HepG2 (cell line): ENCODE data around the gene RBP3. TPM values are rescaled to one million over a fixed set of nuclear protein-coding genes. Genes with fewer than 3 reads are reported as not detected.

Experiments used
- ATAC-seq: fragments of 200-7000 bp; cut with Tn5 transposase; 3 replicates; pipeline ENCODE4 v1.9.1; 2020; ENCODE audit warnings: mild to moderate bottlenecking, moderate library complexity
- BruUV-seq: library from RNA; stranded (reverse); fragments of 400-500 nt; replicated peaks from 2 replicates; lab custom pipeline; 2021; lab: Mats Ljungman, UMichigan
- CTCF ChIA-PET: fragments of 300-600 bp; formaldehyde crosslinking; extraction: SDS; loops from one replicate; lab custom pipeline; 2021; ENCODE audit warnings: low total read pairs, inconsistent platforms, low intra/inter-chr PET ratio; lab: Yijun Ruan, JAX
- POLR2A ChIA-PET: fragments of 350-600 bp; sonication (Branson Sonifier 250); formaldehyde crosslinking; loops from one replicate; lab custom pipeline; 2020; ENCODE audit warnings: antibody characterized with exemption, inconsistent platforms; lab: Yijun Ruan, JAX
- DNase-seq: peaks from one replicate; pipeline ENCODE4 v3.0.0-alpha.2; 2015; ENCODE audit warnings: low spot score
- FAIRE-seq: peaks from 3 replicates; lab custom pipeline; 2011; peaks lifted over from hg19 to GRCh38; lab: Jason Lieb, UNC
- H2AFZ ChIP-seq: one replicate; pipeline ENCODE4 v1.6.1; 2011; ENCODE audit warnings: low read length, inconsistent platforms
- H3K27ac ChIP-seq: fragments of 300-600 bp; 3 replicates; pipeline ENCODE4 v1.8.0; 2011; ENCODE audit warnings: mixed run types, mild to moderate bottlenecking, mixed read lengths, low read length, inconsistent platforms; ENCODE audit not compliant: insufficient read depth; ENCODE audit errors: extremely low read length
- H3K27me3 ChIP-seq, 2 experiments: fragments of 200-600 bp in 1 of 2; 2 replicates in 1 of 2; 3 replicates in 1 of 2; pipeline versions ENCODE4 v1.6.0 to v1.8.0; 2011; ENCODE audit warnings: low read length in 2 of 2, mild to moderate bottlenecking in 2 of 2, moderate library complexity in 2 of 2, inconsistent platforms in 1 of 2; ENCODE audit not compliant: insufficient read depth in 2 of 2, control insufficient read depth in 1 of 2
- H3K36me3 ChIP-seq, 2 experiments: fragments of 200-600 bp in 1 of 2; replicated peaks in 1 of 2; 2 replicates in 1 of 2; 3 replicates in 1 of 2; pipeline versions ENCODE4 v1.5.1 to v1.8.0; 2011; ENCODE audit warnings: low read length in 2 of 2, inconsistent platforms in 1 of 2; ENCODE audit not compliant: insufficient read depth in 2 of 2, control insufficient read depth in 1 of 2
- H3K4me1 ChIP-seq: 2 replicates; pipeline ENCODE4 v1.5.1; 2012; ENCODE audit warnings: low read length, inconsistent platforms; ENCODE audit not compliant: insufficient read depth
- H3K4me2 ChIP-seq: 2 replicates; pipeline ENCODE4 v1.6.0; 2011; ENCODE audit warnings: low read depth, low read length, inconsistent platforms
- H3K4me3 ChIP-seq, 3 experiments: fragments of 200-600 bp in 1 of 3; sonication (generic), shearing (Covaris generic) in 1 of 3; replicated peaks in 1 of 3; 2 replicates each; pipeline ENCODE4 v1.5.1; 2011 to 2016; ENCODE audit warnings: low read length in 3 of 3, inconsistent platforms in 2 of 3, low read depth in 2 of 3, mild to moderate bottlenecking in 2 of 3, control low read depth in 1 of 3, mixed read lengths in 1 of 3; ENCODE audit not compliant: insufficient read depth in 1 of 3
- H3K79me2 ChIP-seq: one replicate; pipeline ENCODE4 v1.6.1; 2011; ENCODE audit warnings: low read length, inconsistent platforms; ENCODE audit not compliant: insufficient read depth
- H3K9ac ChIP-seq: 2 replicates; pipeline ENCODE4 v1.6.0; 2011; ENCODE audit warnings: mild to moderate bottlenecking, low read depth, low read length, inconsistent platforms; ENCODE audit not compliant: insufficient read depth
- H3K9me3 ChIP-seq: 2 replicates; pipeline ENCODE4 v1.5.1; 2012; ENCODE audit warnings: mild to moderate bottlenecking, low read length
- H4K20me1 ChIP-seq: 2 replicates; pipeline ENCODE4 v1.6.0; 2011; ENCODE audit warnings: inconsistent platforms, mild to moderate bottlenecking, low read length, moderate library complexity; ENCODE audit not compliant: insufficient read depth
- FLYWCH1 ChIP-seq: sonication (generic); formaldehyde crosslinking; IDR thresholded peaks from 2 replicates; pipeline ENCODE4 v1.8.1; 2023; ENCODE audit warnings: mild to moderate bottlenecking, missing genetic modification reagents
- TBX3 ChIP-seq: fragments of 450-650 bp; IDR thresholded peaks from 2 replicates; pipeline ENCODE4 v1.6.1; 2017; ENCODE audit warnings: antibody characterized with exemption, mild to moderate bottlenecking, inconsistent platforms, borderline replicate concordance
- ZNF484 ChIP-seq: sonication (generic); formaldehyde crosslinking; IDR thresholded peaks from 2 replicates; pipeline ENCODE4 v1.5.1; 2020; ENCODE audit warnings: mild to moderate bottlenecking, low read depth, missing genetic modification reagents, borderline replicate concordance
- ZNF614 ChIP-seq: IDR thresholded peaks from 2 replicates; pipeline ENCODE4 v1.6.1; 2018; ENCODE audit warnings: missing biosample characterization, missing genetic modification reagents, inconsistent platforms, borderline replicate concordance
- WGBS: methylation state at CpG from one replicate; pipeline ENCODE4 v1.1.6; 2017; ENCODE audit warnings: low lambda C conversion rate; 5-methylcytosine and 5-hydroxymethylcytosine counted together
- in situ Hi-C: cut with HindIII; loops from 2 replicates; pipeline ENCODE4 v1.10.0; 2017; ENCODE audit warnings: low pct_unique_long_range_greater_than_20kb; ENCODE audit not compliant: extremely low pct_ligation_motif_present
- intact Hi-C: fragments of 100-400 bp; cut with micrococcal nuclease; formaldehyde crosslinking; loops from one replicate; pipeline ENCODE4 v1.10.0; 2022; ENCODE audit not compliant: unreplicated experiment
- polyA plus RNA-seq, 8 experiments: library from polyadenylated mRNA; depleted of rRNA in 3 of 8; stranded (reverse) in 7 of 8; unstranded in 1 of 8; fragments of >200 nt; fragmentation: Illumina TruSeq in 4 of 8; extraction: Trizol in 4 of 8; gene quantifications; 2 replicates each; pipeline versions ENCODE4 v1.2.1 to v1.2.3, GENCODE V29; 2011 to 2016; ENCODE audit warnings: low read depth in 4 of 8, missing spikeins in 1 of 8, mixed read lengths in 1 of 8; ENCODE audit not compliant: insufficient read depth in 1 of 8
- total RNA-seq, 5 experiments: library from RNA; depleted of rRNA; stranded (reverse); fragments of >200 nt; fragmentation: Illumina TruSeq; extraction: Trizol; gene quantifications; 2 replicates each; pipeline ENCODE4 v1.2.3, GENCODE V29; 2016; ENCODE audit warnings: low read depth in 1 of 5
- TF ChIP-seq, protein P1 (sequence below): sonication (generic); formaldehyde crosslinking; IDR thresholded peaks from 2 replicates; pipeline ENCODE4 v1.4.0; 2020; ENCODE audit warnings: missing genetic modification reagents
- TF ChIP-seq, protein P2 (sequence below): sonication (generic); formaldehyde crosslinking; IDR thresholded peaks from 2 replicates; pipeline ENCODE4 v1.5.0; 2020; ENCODE audit warnings: mild to moderate bottlenecking, missing genetic modification reagents

Gene RBP3
- total and polyA plus RNA-seq, 2 of the 13 experiments (the other 11 are each of a cell fraction or from before 2014, with no cell fraction given), result not detected

DNA sequence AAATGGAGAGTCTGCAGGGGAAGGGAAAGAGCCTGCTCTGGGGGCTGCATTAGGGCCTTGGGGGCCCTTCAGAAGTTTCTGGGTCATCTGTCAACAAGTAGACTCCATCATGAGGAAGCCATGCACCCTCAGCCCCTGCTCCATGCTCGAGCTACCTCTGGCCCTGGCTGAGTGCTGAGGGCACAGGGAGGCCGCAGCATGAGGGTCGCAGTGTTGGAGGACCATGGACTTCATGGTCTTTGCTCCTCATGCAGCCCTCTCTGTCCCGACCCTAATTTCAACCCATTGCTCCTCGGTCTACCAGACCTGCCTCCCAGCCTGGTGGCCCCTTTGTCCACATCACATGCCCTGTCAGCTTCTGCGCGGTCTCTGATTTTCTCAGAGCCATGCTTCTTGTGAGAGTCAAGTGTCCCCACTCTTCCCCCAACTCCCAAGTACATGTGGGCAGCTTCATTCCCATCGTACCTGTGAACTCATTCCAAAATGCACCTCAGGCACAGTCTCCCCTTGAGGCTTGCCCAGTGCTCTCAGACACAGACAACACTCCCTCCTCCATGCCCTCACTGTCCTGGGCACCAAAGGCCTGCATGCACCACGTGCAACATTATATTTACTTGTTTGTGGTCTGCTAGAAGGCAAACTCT, 21.2 kb downstream of the RBP3 start:
- no peak overlapping the region for H3K4me3 ChIP-seq
- peaks cover 0 to 4% of the 10 kb centered on the region in 2 experiments; a peak in 3 of 5 replicates for H3K27me3 ChIP-seq
- TF ChIP-seq TBX3 (no peak), ZNF484 (no peak)
- TF ChIP-seq, protein P1, sequence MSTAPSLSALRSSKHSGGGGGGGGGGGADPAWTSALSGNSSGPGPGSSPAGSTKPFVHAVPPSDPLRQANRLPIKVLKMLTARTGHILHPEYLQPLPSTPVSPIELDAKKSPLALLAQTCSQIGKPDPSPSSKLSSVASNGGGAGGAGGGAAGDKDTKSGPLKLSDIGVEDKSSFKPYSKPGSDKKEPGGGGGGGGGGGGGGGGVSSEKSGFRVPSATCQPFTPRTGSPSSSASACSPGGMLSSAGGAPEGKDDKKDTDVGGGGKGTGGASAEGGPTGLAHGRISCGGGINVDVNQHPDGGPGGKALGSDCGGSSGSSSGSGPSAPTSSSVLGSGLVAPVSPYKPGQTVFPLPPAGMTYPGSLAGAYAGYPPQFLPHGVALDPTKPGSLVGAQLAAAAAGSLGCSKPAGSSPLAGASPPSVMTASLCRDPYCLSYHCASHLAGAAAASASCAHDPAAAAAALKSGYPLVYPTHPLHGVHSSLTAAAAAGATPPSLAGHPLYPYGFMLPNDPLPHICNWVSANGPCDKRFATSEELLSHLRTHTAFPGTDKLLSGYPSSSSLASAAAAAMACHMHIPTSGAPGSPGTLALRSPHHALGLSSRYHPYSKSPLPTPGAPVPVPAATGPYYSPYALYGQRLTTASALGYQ (CRISPR knock-in tag), result no peak
- CTCF ChIA-PET, result no interaction called here
- H3K4me2 ChIP-seq, result no peak overlapping the region
- no peak for FAIRE-seq
- no peaks in the 10 kb centered on the region for H3K9me3 ChIP-seq
- intact Hi-C loops (no loop called here), in situ Hi-C loops (no loop called here)
- no peak for DNase-seq
- POLR2A ChIA-PET, result no interaction called here
- no peak overlapping the region for H3K9ac ChIP-seq
- no TSS peak for BruUV-seq
- 31% methylated on average over 6 of the region's 9 CpGs for WGBS
- H3K27ac ChIP-seq, result no peak overlapping the region
- no peak overlapping the region for H2AFZ ChIP-seq
- H3K79me2 ChIP-seq, result no peaks in the 10 kb centered on the region
- H3K4me1 ChIP-seq, result no peaks in the 10 kb centered on the region; the same call in 1 of the 2 replicates
- H4K20me1 ChIP-seq, result no peaks in the 10 kb centered on the region
- no peak for ATAC-seq
- no peaks in the 10 kb centered on the region for H3K36me3 ChIP-seq

DNA sequence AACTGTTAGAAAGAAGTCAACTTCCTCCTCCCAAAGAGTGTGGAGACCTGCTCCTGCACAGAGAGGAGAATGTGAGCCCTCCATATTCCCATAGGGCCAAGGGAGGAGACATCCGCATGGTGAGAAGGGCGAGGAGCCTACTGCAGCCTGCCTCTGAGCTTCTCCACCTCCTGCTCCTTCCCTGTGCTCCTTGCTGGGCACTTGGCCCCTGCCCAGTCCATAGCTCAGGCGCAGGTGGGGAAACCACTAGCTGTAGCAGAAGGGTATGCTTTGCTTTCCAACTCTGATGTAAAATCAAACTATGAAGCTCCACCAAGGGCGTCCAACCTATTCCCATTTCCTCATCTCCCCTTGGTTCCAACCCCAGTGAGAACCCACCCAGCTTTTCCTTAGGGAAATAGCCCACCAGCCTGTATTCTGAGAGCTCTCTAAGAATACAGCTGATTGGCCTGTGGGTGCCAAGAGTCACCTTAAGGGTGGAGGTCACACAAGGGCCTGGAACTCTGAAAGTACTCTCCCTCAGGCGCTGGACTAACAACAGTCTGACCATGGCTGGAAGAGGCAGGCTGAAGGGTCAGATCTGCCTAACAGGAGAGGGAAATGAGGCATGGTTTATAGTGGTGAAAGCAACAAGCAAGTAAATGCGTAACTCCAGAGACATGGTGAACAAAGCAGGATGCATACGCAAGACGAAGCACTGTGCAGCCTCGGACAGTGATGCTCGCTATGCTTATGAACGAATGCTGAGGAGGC, 22.0 kb downstream of the RBP3 start:
- H3K9me3 ChIP-seq, result no peaks in the 10 kb centered on the region
- 60% methylated on average over 8 of the region's 11 CpGs for WGBS
- no peak for DNase-seq

More for the DNA sequence above, 22.0 kb downstream of the RBP3 start:
- in situ Hi-C loops, result no loop called here
- H3K4me3 ChIP-seq, result no peak overlapping the region
- H3K36me3 ChIP-seq, result no peaks in the 10 kb centered on the region
- no peaks in the 10 kb centered on the region for H3K79me2 ChIP-seq
- ATAC-seq (no peak), FAIRE-seq (no peak)
- POLR2A ChIA-PET, result no interaction called here
- no peaks in the 10 kb centered on the region for H3K4me1 ChIP-seq
- H2AFZ ChIP-seq, result no peak overlapping the region
- intact Hi-C loops, result no loop called here
- TF ChIP-seq ZNF614 (CRISPR knock-in tag) (no peak), FLYWCH1 (no peak)
- TF ChIP-seq, protein P2, sequence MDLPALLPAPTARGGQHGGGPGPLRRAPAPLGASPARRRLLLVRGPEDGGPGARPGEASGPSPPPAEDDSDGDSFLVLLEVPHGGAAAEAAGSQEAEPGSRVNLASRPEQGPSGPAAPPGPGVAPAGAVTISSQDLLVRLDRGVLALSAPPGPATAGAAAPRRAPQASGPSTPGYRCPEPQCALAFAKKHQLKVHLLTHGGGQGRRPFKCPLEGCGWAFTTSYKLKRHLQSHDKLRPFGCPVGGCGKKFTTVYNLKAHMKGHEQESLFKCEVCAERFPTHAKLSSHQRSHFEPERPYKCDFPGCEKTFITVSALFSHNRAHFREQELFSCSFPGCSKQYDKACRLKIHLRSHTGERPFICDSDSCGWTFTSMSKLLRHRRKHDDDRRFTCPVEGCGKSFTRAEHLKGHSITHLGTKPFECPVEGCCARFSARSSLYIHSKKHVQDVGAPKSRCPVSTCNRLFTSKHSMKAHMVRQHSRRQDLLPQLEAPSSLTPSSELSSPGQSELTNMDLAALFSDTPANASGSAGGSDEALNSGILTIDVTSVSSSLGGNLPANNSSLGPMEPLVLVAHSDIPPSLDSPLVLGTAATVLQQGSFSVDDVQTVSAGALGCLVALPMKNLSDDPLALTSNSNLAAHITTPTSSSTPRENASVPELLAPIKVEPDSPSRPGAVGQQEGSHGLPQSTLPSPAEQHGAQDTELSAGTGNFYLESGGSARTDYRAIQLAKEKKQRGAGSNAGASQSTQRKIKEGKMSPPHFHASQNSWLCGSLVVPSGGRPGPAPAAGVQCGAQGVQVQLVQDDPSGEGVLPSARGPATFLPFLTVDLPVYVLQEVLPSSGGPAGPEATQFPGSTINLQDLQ (CRISPR knock-in tag), result no peak
- TF ChIP-seq, all 625 proteins: peak for 0
- Histone ChIP-seq H3K4me2 (no peak overlapping the region), H4K20me1 (no peaks in the 10 kb centered on the region), H3K9ac (no peak overlapping the region), H3K27ac (no peak overlapping the region), H3K27me3 (peaks cover 0 to 4% of the 10 kb centered on the region in 2 experiments; a peak in 3 of 5 replicates)
- CTCF ChIA-PET, result no interaction called here
- BruUV-seq, result no TSS peak
